Measurements from ENCODE around the gene MSL3B.

MSL3B gene

GRCh38 chr2:233865838-233866237, 2.3 kb downstream of the MSL3B start:
- peaks cover 0 to 19% (median 2%) of the 10 kb centered on the region in 5 experiments for H3K9me3 ChIP-seq (ENCODE audit: control extremely low read depth in 1 of 5, control insufficient read depth in 4 of 5, insufficient read depth in 2 of 5, low read depth in 1 of 5, low read length in 4 of 5)
- no peak overlapping the region for H3K4me3 ChIP-seq (ENCODE audit: control insufficient read depth in 1 of 7, extremely low read depth in 1 of 7, insufficient read depth in 4 of 7, low read depth in 2 of 7, low read length in 6 of 7)
- H3K27ac ChIP-seq (ENCODE audit: insufficient read depth in 1 of 2, low read depth in 1 of 2, low read length in 2 of 2, poor library complexity in 1 of 2, severe bottlenecking in 2 of 2) = no peak overlapping the region
- CTCF ChIA-PET = interaction anchor here (1.7 to 2.9 kb wide), 2 partner anchors 9 to 10 kb away, joined by 3 to 16 read pairs; no protein-coding TSS in a partner anchor
- peaks cover 0 to 14% (median 0%) of the 10 kb centered on the region in 5 experiments for H3K27me3 ChIP-seq (replicated peaks in 2 of 5; ENCODE audit: control insufficient read depth in 4 of 5, insufficient read depth in 5 of 5, low read length in 4 of 5)
- no CpG with 5 or more reads among the region's 3 CpGs for WGBS (ENCODE audit: insufficient coverage)
- peak; percentile 16 to 34 (median 27) for DNase-seq
- peaks cover 0 to 3% (median 0%) of the 10 kb centered on the region in 4 experiments for H3K36me3 ChIP-seq (ENCODE audit: control insufficient read depth in 4 of 4, insufficient read depth in 4 of 4, low read length in 3 of 4)
- POLR2A ChIA-PET = no interaction called here
- peaks cover 0 to 5% (median 1%) of the 10 kb centered on the region in 4 experiments for H3K4me1 ChIP-seq (ENCODE audit: control extremely low read depth in 1 of 4, control insufficient read depth in 4 of 4, insufficient read depth in 4 of 4, low read length in 3 of 4)

GRCh38 chr2:233862261-233862768, 5.9 kb downstream of the MSL3B start:
- Histone ChIP-seq H3K9me3 (ENCODE audit: control extremely low read depth in 1 of 5, control insufficient read depth in 4 of 5, insufficient read depth in 2 of 5, low read depth in 1 of 5, low read length in 4 of 5) (peaks cover 0 to 6% (median 0%) of the 10 kb centered on the region in 5 experiments), H3K27me3 (replicated peaks in 2 of 5; ENCODE audit: control insufficient read depth in 4 of 5, insufficient read depth in 5 of 5, low read length in 4 of 5) (peaks cover 0 to 3% (median 0%) of the 10 kb centered on the region in 5 experiments), H3K4me1 (ENCODE audit: control extremely low read depth in 1 of 4, control insufficient read depth in 4 of 4, insufficient read depth in 4 of 4, low read length in 3 of 4) (peaks cover 0 to 8% (median under 1%) of the 10 kb centered on the region in 4 experiments), H3K36me3 (ENCODE audit: control insufficient read depth in 4 of 4, insufficient read depth in 4 of 4, low read length in 3 of 4) (peaks cover 0 to 3% (median 0%) of the 10 kb centered on the region in 4 experiments), H3K27ac (ENCODE audit: insufficient read depth in 1 of 2, low read depth in 1 of 2, low read length in 2 of 2, poor library complexity in 1 of 2, severe bottlenecking in 2 of 2) (no peak overlapping the region), H3K4me3 (ENCODE audit: control insufficient read depth in 1 of 7, extremely low read depth in 1 of 7, insufficient read depth in 4 of 7, low read depth in 2 of 7, low read length in 6 of 7) (no peak overlapping the region)
- 90% methylated on average over 4 of the region's 4 CpGs for WGBS (ENCODE audit: insufficient coverage)
- POLR2A ChIA-PET = no interaction called here
- DNase-seq = no peak
- CTCF ChIA-PET = interaction anchor here (1.2 to 1.4 kb wide), 2 partner anchors 9 to 11 kb away, joined by 3 read pairs; no protein-coding TSS in a partner anchor

GRCh38 chr2:233858331-233858730, 9.9 kb downstream of the MSL3B start:
- Histone ChIP-seq H3K4me3 (ENCODE audit: control insufficient read depth in 1 of 7, extremely low read depth in 1 of 7, insufficient read depth in 4 of 7, low read depth in 2 of 7, low read length in 6 of 7) (no peak overlapping the region), H3K27me3 (replicated peaks in 2 of 5; ENCODE audit: control insufficient read depth in 4 of 5, insufficient read depth in 5 of 5, low read length in 4 of 5) (peaks cover 0 to 3% (median 0%) of the 10 kb centered on the region in 5 experiments), H3K4me1 (ENCODE audit: control extremely low read depth in 1 of 4, control insufficient read depth in 4 of 4, insufficient read depth in 4 of 4, low read length in 3 of 4) (peaks cover 6 to 23% (median 13%) of the 10 kb centered on the region in 4 experiments), H3K27ac (ENCODE audit: insufficient read depth in 1 of 2, low read depth in 1 of 2, low read length in 2 of 2, poor library complexity in 1 of 2, severe bottlenecking in 2 of 2) (no peak overlapping the region), H3K36me3 (ENCODE audit: control insufficient read depth in 4 of 4, insufficient read depth in 4 of 4, low read length in 3 of 4) (no peaks in the 10 kb centered on the region), H3K9me3 (ENCODE audit: control extremely low read depth in 1 of 5, control insufficient read depth in 4 of 5, insufficient read depth in 2 of 5, low read depth in 1 of 5, low read length in 4 of 5) (no peaks in the 10 kb centered on the region)
- 90% methylated on average over 2 of the region's 4 CpGs for WGBS (ENCODE audit: insufficient coverage)
- ChIA-PET CTCF (interaction anchor here (0.8 to 4.5 kb wide), 14 partner anchors 8 to 1259 kb away, joined by 3 to 25 read pairs (median 4); partner anchors contain the start of gene ARL4C), POLR2A (no interaction called here)
- DNase-seq = no peak

GRCh38 chr2:233857511-233858141, 10.6 kb downstream of the MSL3B start:
- H3K9me3 ChIP-seq (ENCODE audit: control extremely low read depth in 1 of 5, control insufficient read depth in 4 of 5, insufficient read depth in 2 of 5, low read depth in 1 of 5, low read length in 4 of 5) = no peaks in the 10 kb centered on the region
- POLR2A ChIA-PET = no interaction called here
- H3K4me3 ChIP-seq (ENCODE audit: control insufficient read depth in 1 of 7, extremely low read depth in 1 of 7, insufficient read depth in 4 of 7, low read depth in 2 of 7, low read length in 6 of 7) = peak overlapping the region in 1 of 7 experiments; percentile 17
- peak; percentile 76 to 94 (median 92) for DNase-seq
- 3% methylated on average over 6 of the region's 9 CpGs for WGBS (ENCODE audit: insufficient coverage)
- H3K27me3 ChIP-seq (replicated peaks in 2 of 5; ENCODE audit: control insufficient read depth in 4 of 5, insufficient read depth in 5 of 5, low read length in 4 of 5) = peaks cover 0 to 3% (median 0%) of the 10 kb centered on the region in 5 experiments
- peak overlapping the region in 1 of 2 experiments; percentile 49 for H3K27ac ChIP-seq (ENCODE audit: insufficient read depth in 1 of 2, low read depth in 1 of 2, low read length in 2 of 2, poor library complexity in 1 of 2, severe bottlenecking in 2 of 2)
- H3K36me3 ChIP-seq (ENCODE audit: control insufficient read depth in 4 of 4, insufficient read depth in 4 of 4, low read length in 3 of 4) = peaks cover 0 to 4% (median 0%) of the 10 kb centered on the region in 4 experiments
- CTCF ChIA-PET = interaction anchor here (0.8 to 4.5 kb wide), 16 partner anchors 9 to 1259 kb away, joined by 3 to 25 read pairs (median 4); partner anchors contain the start of gene ARL4C
- peaks cover 13 to 30% (median 20%) of the 10 kb centered on the region in 4 experiments for H3K4me1 ChIP-seq (ENCODE audit: control extremely low read depth in 1 of 4, control insufficient read depth in 4 of 4, insufficient read depth in 4 of 4, low read length in 3 of 4)

- H3K27ac ChIP-seq (ENCODE audit: insufficient read depth in 1 of 2, low read depth in 1 of 2, low read length in 2 of 2, poor library complexity in 1 of 2, severe bottlenecking in 2 of 2) = no peak overlapping the region
- WGBS (ENCODE audit: insufficient coverage) = 95% methylated on average over 5 of the region's 5 CpGs
- peaks cover 0 to 15% (median 0%) of the 10 kb centered on the region in 4 experiments for H3K36me3 ChIP-seq (ENCODE audit: control insufficient read depth in 4 of 4, insufficient read depth in 4 of 4, low read length in 3 of 4)
- H3K4me3 ChIP-seq (ENCODE audit: control insufficient read depth in 1 of 7, extremely low read depth in 1 of 7, insufficient read depth in 4 of 7, low read depth in 2 of 7, low read length in 6 of 7) = no peak overlapping the region
- peaks cover 0 to 3% (median 0%) of the 10 kb centered on the region in 5 experiments for H3K27me3 ChIP-seq (replicated peaks in 2 of 5; ENCODE audit: control insufficient read depth in 4 of 5, insufficient read depth in 5 of 5, low read length in 4 of 5)
- H3K9me3 ChIP-seq (ENCODE audit: control extremely low read depth in 1 of 5, control insufficient read depth in 4 of 5, insufficient read depth in 2 of 5, low read depth in 1 of 5, low read length in 4 of 5) = no peaks in the 10 kb centered on the region
- DNase-seq = peak in 1 of 3 donors; percentile 26
- POLR2A ChIA-PET = no interaction called here
- CTCF ChIA-PET = interaction anchor here (0.9 to 4.5 kb wide), 7 partner anchors 9 to 59 kb away, joined by 3 to 25 read pairs (median 7); no protein-coding TSS in a partner anchor
- H3K4me1 ChIP-seq (ENCODE audit: control extremely low read depth in 1 of 4, control insufficient read depth in 4 of 4, insufficient read depth in 4 of 4, low read length in 3 of 4) = peaks cover 16 to 39% (median 29%) of the 10 kb centered on the region in 4 experiments
Observed at GRCh38 chr2:233856184-233856583, 12.0 kb downstream of the MSL3B start.

GRCh38 chr2:233855345-233855744, 12.8 kb downstream of the MSL3B start:
- H3K27ac ChIP-seq (ENCODE audit: insufficient read depth in 1 of 2, low read depth in 1 of 2, low read length in 2 of 2, poor library complexity in 1 of 2, severe bottlenecking in 2 of 2) = peak overlapping the region in 1 of 2 experiments; percentile 80
- H3K4me1 ChIP-seq (ENCODE audit: control extremely low read depth in 1 of 4, control insufficient read depth in 4 of 4, insufficient read depth in 4 of 4, low read length in 3 of 4) = peaks cover 16 to 39% (median 29%) of the 10 kb centered on the region in 4 experiments
- no peak overlapping the region for H3K4me3 ChIP-seq (ENCODE audit: control insufficient read depth in 1 of 7, extremely low read depth in 1 of 7, insufficient read depth in 4 of 7, low read depth in 2 of 7, low read length in 6 of 7)
- POLR2A ChIA-PET = no interaction called here
- peaks cover 0 to 20% (median 2%) of the 10 kb centered on the region in 4 experiments for H3K36me3 ChIP-seq (ENCODE audit: control insufficient read depth in 4 of 4, insufficient read depth in 4 of 4, low read length in 3 of 4)
- no peak for DNase-seq
- CTCF ChIA-PET = interaction anchor here (0.7 to 0.9 kb wide), 2 partner anchors 10 to 172 kb away, joined by 3 read pairs; no protein-coding TSS in a partner anchor
- no peaks in the 10 kb centered on the region for H3K9me3 ChIP-seq (ENCODE audit: control extremely low read depth in 1 of 5, control insufficient read depth in 4 of 5, insufficient read depth in 2 of 5, low read depth in 1 of 5, low read length in 4 of 5)
- no peaks in the 10 kb centered on the region for H3K27me3 ChIP-seq (replicated peaks in 2 of 5; ENCODE audit: control insufficient read depth in 4 of 5, insufficient read depth in 5 of 5, low read length in 4 of 5)
- 94% methylated on average over 5 of the region's 5 CpGs for WGBS (ENCODE audit: insufficient coverage)

Data from common myeloid progenitor, CD34-positive (primary cell).